Ammon's horn (tissue), 1 donor: ENCODE results near the gene MLLT1.

ENCODE experiments used
- DNase-seq: peaks from one replicate; pipeline ENCODE4 v3.0.0-alpha.2; 2016; ENCODE audit warnings: low spot score

MLLT1 gene

GRCh38 chr19:6258812-6259311 lies 20.9 kb downstream of the MLLT1 start:
- no peak for DNase-seq

- no peak for DNase-seq
Measured at GRCh38 chr19:6253954-6254733, 25.6 kb downstream of the MLLT1 start.

GRCh38 chr19:6252066-6252465 lies 27.7 kb downstream of the MLLT1 start:
- no peak for DNase-seq

- no peak for DNase-seq
Measured at GRCh38 chr19:6250909-6251308, 28.9 kb downstream of the MLLT1 start.

GRCh38 chr19:6250024-6250615 lies 29.7 kb downstream of the MLLT1 start:
- no peak for DNase-seq

- DNase-seq: peak; percentile 77
Measured at GRCh38 chr19:6249296-6249695, 30.5 kb downstream of the MLLT1 start.

GRCh38 chr19:6248844-6249243 lies 30.9 kb downstream of the MLLT1 start:
- no peak for DNase-seq

GRCh38 chr19:6248341-6248740 lies 31.4 kb downstream of the MLLT1 start:
- DNase-seq: no peak

- DNase-seq: no peak
Measured at GRCh38 chr19:6247007-6247288, 32.8 kb downstream of the MLLT1 start.

- DNase-seq: no peak
Measured at GRCh38 chr19:6246174-6247006, 33.4 kb downstream of the MLLT1 start.

- DNase-seq: no peak
Measured at GRCh38 chr19:6242677-6243076, 37.1 kb downstream of the MLLT1 start.

- DNase-seq: peak; percentile 98
Measured at GRCh38 chr19:6241680-6242377, 37.9 kb downstream of the MLLT1 start.

GRCh38 chr19:6241056-6241455 lies 38.7 kb downstream of the MLLT1 start:
- DNase-seq: no peak

GRCh38 chr19:6239871-6240676 lies 39.7 kb downstream of the MLLT1 start:
- no peak for DNase-seq

- DNase-seq: no peak
Measured at GRCh38 chr19:6239401-6239844, 40.4 kb downstream of the MLLT1 start.

- peak; percentile 58 for DNase-seq
Measured at GRCh38 chr19:6238643-6239281, 41.0 kb downstream of the MLLT1 start.

GRCh38 chr19:6238256-6238642 lies 41.5 kb downstream of the MLLT1 start:
- no peak for DNase-seq

- DNase-seq: no peak
Measured at GRCh38 chr19:6236310-6237291, 43.2 kb downstream of the MLLT1 start.
